Raji (cell line): ENCODE measurements around the gene LYG1.
"Not testable (repeated sequence)": the region's sequence is repeated elsewhere in the genome, so short reads cannot be mapped to it uniquely, and the experiment has no call there.

ENCODE experiments used
- POLR2A ChIP-seq: IDR thresholded peaks from 2 replicates; pipeline ENCODE4 v1.6.1; 2011; ENCODE audit warnings: low read depth, low read length, control low read depth; ENCODE audit not compliant: insufficient read depth

LYG1 gene

DNA sequence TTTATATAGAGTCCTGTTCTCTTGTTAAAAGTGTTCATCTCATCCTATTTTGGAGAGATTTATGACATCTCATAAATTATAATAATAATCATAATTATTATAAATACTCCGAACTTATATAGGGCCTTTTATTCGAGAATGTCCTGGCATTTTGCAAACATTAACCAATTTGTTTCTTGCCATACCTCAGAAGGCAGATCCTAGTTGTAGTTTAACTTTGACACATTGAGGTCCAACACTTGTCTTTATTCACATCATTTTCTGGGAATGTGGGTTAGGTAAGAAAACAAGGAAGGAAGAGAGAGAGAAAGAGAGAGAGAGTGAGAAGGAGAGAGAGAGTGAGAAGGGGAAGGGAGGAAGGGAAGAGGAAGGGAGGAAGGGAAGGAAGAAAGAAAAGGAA lies at the start of gene LYG1:
Gene LYG1 (minus strand): TSS at position 101 of the 400 bp plus-strand sequence. CDS start 5,527 bp downstream, outside the sequence.
- not testable (repeated sequence) for TF ChIP-seq POLR2A

DNA sequence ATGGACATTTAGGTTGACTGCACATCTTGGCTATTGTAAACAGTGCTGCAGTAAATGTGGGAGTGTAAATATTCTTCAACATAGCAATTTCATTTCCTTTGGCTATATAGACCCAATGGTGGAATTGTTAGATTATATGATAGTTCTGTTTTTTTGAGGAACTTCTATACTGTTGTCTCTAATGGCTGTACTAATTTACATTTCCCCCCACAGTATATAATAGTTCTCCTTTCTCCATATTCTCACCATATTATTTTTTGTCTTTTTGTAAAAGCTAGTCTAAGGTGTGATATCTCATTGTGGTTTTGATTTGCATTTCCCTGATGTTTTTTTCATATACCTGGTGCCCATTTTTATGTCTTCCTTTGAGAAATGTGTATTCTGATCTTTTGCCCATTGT lies 49.2 kb upstream of the LYG1 start:
- TF ChIP-seq POLR2A: no peak

DNA sequence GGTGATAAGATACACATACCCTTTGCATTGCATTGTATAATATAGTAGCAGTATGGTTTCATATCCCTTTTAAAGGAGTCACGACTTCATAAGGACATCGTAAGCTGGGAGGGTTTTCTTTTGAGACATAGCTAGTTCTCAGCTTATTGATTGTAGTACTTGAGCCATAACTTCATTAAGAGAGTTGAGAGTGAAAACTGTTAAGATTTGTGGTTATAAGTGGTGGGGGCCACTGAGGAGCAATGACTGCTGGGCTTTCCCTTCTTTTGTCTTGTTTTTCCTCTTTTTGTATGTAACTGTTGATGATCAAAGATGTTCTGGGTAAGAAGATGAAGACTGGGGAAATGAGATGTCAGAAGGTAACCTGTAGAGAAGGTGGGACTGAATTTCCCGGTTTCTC lies 47.2 kb upstream of the LYG1 start:
- no peak for TF ChIP-seq POLR2A

DNA sequence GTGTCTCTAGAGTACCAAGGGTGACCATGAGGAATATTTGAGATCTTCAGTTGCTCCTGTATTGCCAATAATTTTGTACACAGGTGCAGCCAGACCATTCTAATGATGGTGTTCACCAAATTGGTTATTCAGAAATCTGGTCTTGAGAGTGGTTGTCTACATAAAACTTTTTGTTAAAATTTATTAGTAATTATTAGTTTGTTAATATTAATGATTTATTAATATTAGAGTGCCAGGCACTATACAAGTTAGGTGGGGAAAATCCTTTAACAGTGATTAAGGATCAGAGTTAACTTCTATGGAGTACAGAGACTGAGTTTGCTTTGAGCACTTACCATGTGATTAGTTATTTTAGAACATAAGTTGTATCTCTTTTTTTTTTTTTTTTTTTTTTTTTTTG lies 45.2 kb upstream of the LYG1 start:
- no peak for TF ChIP-seq POLR2A

DNA sequence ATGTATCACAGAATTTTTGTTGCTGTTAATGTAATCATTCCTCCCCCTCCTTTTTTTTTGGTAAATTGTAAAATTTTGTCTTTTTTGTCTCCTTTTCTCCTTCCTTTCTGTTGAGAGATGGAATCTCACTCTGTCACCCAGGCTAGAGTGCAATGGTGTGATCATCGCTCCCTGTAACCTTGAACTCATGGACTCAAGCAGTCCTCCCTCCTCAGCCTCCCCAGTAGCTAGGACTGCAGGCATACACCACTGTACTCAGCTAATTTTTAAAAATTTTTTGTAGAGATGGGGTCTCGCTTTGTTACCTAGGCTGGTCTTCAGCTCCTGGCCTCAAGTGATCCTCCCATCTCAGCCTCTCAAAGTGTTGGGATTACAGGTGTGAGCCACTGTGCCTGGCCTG lies 41.5 kb upstream of the LYG1 start:
- no peak for TF ChIP-seq POLR2A

DNA sequence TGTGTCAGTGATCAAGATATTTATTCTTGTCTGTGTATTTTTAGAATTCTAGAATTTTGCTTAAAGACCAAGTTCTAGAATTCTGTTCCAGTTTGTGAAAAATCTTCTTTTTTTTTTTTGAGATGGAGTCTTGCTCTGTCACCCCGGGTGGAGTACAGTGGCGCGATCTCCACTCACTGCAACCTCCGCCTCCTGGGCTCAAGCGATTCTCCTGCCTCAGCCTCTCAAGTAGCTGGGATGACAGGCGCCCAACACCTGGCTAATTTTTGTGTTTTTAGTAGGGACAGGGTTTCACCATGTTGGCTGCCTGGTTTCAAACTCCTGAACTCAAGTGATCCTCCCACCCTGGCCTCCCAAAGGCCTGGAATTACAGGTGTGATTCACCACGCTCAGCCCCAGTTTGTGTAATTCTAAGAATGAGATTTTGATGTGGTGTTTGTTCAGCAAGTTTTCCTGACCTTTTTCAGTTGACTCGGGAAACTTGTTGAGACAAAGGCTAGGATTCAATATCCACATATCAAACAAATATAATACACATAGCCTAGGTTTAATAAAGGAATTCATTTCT lies 39.8 kb upstream of the LYG1 start:
- TF ChIP-seq POLR2A: no peak

DNA sequence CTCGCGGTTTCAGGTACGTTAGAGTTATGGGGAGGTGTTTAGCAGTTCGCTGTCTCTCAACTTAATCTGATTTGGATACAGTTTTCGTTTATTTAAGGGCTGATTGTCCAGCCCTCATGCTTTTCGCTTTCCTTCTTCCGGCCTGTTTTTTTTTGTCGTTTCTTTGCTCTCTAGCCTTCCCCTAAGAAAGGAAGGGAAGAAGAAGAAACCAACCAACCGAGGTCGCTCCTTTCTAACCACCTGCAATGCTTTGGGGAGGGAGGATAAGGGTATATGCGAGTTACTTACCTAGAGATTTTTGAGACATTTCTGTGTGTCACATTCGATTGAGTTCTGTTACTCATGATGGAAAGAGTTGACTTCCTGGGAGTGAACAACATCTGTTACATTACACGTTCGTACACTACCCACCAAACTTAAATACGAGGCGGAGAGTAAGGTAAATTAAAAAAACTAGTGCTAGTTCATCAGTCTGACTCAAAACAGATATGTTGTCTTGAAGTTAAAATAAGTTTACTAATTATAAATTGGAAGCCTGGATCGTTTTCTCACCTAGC lies 37.1 kb upstream of the LYG1 start:
- TF ChIP-seq POLR2A: no peak

DNA sequence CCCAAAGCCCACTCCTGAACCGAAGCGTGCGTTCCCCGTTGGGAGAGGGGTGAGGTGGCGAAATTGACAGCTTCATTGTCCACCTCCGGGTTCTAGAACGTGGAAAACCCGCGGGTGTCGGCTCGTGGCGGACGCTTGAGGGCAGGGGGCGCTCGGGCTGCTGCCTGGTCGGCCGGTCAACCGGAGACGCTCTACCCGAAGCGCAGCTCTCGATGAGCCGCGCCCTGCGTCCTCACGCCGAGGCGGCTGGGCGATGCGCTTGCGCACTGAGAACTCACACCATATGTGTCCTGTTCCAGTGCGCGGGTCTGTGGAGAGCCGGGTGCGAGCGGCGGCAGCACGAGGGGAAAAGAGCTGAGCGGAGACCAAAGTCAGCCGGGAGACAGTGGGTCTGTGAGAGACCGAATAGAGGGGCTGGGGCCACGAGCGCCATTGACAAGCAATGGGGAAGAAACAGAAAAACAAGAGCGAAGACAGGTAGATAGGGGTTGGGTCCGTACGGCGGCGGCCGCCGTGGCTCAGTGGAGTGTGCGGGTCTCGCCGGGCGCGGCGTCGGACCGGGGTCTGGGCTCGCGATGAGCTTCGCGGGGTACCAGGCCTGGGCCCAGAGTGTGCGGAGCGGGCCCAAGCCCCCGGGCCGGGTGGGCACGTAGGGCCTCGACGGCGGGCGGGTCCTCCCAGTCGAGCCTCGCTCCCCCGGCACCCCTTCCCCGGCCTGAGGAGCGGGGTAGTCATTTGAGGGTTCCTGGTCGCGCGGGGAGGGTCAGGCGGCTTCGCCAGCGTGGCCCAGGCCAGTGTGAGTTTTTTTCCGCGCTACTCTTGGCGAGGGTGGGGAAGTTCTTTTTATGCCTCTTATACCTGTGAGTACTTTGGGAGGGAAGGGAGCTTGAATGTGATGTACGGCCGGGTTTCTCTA lies 36.4 kb upstream of the LYG1 start, which contains the start of gene EIF5B:
Gene EIF5B (plus strand): TSS at position 277 of the 916 bp plus-strand sequence. CDS start 166 bp downstream, at position 443.
- peak; percentile 94 for TF ChIP-seq POLR2A

DNA sequence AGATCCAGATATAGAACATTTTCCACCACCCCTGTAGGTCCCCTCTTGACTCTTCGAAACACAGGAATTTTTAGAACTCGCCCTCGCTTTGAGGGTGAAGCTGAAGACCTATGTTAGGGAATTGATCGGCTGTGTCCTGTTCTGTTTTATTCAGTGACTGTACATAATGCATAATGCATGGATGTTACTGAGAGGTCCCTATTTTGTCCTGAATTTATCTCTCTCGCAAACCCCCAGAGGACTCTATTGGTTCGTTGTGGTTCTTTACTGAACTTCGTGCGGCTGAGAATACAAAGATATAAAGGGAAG lies 35.8 kb upstream of the LYG1 start:
- TF ChIP-seq POLR2A: no peak

DNA sequence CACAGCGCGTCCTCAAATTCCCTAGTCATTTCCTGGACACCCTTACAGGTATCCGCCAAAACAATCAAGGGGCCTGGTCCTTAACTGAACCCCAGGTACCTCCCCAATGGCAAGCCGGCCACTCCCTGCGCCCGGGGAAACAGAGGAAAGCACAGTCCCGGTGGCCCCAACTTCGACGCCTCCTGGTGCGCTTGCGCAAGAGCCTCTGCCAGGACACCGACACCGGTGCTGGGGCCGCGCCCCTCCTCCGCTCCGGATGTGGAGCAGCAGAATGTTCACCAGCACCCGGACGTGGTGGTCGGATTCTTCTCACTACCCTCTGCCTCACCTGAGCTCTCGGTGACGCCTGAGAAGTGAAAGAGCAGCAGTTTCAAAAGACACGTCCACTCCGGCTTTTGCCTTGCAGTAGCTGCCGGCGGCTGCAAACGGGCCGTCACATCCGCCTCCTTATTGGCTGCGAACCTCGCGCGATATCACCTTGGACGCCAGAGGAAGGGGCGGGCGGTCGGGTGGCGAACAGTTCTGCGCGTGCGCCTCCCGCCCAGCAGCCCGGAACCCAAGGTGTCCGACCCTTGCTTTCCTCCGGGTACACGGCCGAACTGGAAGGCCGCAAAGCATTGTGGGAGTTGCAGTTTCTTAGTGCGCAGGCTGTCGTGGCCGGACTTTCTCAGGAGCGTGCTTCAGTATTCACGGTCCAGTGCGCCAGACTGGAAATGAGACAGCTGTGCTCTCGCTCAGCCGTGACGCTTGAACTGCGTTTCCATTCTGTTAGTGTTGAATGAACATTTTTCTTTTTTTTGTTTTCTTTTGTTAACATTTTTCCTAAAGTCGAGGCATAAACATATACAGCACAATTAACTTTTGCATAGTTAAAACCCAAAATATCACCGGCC lies 35.2 kb upstream of the LYG1 start, which contains the start of gene TXNDC9:
Gene TXNDC9 (minus strand): TSS at position 423 of the 893 bp plus-strand sequence. CDS start 3,123 bp downstream, outside the sequence.
- TF ChIP-seq POLR2A: peak; percentile 98

DNA sequence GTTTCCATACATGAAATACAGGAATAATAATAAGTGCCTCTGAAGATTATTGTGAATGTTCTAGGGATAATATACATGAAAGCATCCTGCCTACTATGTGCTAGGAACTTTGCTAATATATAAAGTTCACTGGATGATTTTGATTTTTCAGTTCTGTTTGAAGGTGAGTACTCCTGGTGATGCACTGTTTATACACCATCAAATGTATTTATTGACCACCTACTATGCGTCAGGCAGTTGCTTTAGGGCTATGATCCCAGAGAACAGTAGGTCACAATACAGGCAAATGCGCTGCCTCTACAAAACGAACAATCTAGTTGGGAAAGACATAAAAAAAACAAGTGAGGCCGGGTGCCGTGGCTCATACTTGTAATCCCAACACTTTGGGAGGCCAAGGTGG lies 24.4 kb upstream of the LYG1 start:
- TF ChIP-seq POLR2A: no peak

DNA sequence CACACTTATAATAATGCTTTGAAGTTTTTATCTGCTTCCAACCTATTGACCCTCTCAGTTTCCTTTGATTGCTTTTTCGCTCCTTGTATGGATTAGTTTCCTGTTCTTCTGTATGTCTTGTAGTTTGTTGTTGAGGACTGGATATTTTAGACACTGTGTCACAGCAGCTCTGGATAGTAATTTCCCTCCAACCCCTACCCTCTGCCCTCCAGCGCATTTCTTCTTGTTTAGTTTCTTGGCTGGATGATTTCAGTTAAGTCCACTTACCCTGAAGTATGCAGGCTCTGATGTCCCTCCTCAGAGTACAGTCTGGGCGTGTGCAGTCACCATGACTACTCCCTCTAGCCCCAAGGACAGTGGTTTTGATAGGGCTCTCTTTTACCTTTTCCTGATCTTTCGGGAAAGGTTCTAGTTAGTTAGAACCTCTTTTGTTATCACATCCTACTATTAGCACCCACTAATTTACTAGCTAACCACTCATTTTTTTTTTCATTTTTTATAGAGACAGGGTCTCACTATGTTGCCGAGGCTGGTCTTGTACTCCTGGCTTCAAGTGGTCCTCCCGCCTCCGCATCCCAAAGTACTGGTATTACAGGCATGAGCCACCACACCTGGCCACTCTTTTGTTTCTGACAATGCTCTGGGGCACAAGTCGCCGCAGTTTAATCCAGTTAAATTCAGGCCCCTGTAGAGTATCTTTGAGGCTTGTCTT lies 16.3 kb upstream of the LYG1 start:
- TF ChIP-seq POLR2A: no peak

DNA sequence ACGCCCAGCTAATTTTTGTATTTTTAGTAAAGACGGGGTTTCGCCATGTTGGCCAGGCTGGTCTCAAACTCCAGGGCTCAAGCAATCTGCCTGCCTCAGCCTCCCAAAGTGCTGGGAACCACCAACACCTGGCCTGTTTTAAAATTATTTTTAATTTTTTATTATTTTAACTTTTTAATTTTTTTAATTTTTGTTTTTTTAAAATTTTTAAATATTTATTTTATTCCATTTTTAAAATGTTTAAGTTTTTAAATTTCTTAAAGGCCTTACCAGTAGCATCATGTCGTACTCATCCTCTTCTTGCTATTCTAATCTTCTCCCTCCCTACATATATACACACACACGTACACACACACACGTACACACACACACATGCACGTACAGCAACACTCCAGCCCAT lies 1.4 kb downstream of the LYG1 start:
- TF ChIP-seq POLR2A: no peak

DNA sequence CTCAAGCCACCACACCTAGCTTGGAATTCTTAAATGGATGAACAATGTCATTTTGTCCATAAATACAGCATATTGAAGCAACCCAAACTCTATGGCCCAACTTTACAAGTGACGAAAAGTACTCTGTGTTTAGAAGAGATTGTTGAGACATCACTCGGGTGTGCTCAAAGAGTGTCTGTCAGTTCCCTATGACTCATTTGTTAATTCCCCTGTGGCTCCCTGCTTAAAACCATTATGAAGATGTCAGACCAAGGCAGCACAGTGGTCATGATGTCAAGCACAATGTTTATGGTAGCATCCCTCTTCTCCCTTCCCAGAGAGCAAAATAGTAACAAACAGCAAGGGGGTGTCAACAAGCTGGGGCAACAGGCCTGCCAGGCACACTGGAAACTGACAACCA lies 3.0 kb downstream of the LYG1 start:
- no peak for TF ChIP-seq POLR2A
